GM19099 (cell line): ENCODE results near the gene NINL.

Experiments
- POLR2A ChIP-seq: IDR thresholded peaks from 3 replicates; pipeline ENCODE4 v1.6.1; 2011; ENCODE audit warnings: low read depth; ENCODE audit not compliant: insufficient read length; ENCODE audit errors: extremely low read depth

Gene NINL

DNA sequence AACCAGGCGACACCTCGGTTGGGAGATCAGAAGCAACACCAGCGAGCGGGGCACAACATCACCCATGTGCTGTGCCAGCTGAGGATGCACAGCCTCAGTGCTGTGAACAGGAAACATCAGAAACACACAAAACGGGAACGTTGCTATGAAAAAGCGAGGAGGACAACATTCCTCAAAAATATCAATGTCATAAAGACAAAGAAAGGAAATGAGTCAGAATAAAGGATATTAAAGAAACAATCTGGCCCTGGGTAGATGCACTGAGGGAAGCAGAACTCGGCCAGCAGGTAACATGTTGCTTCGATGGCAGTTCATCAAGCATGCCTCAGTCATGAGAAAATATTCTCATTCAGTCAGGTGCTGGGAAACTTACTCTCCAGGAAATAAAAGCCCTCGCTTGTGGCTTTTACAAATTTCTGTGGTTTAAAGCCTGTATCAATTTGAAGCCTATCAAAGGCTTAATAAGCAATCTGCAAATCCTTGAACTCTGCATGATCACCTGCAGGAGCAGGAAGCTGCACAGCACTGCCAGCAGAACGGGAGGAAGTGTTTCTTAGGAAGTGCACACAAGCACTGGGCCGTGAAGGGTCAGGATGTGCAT is 100.3 kb downstream of the NINL start:
- TF ChIP-seq POLR2A = no peak

GRCh38 chr20:25484224-25484846 is 101.0 kb downstream of the NINL start:
- TF ChIP-seq POLR2A = no peak

GRCh38 chr20:25483431-25484132 is 101.7 kb downstream of the NINL start:
- TF ChIP-seq POLR2A = no peak

DNA sequence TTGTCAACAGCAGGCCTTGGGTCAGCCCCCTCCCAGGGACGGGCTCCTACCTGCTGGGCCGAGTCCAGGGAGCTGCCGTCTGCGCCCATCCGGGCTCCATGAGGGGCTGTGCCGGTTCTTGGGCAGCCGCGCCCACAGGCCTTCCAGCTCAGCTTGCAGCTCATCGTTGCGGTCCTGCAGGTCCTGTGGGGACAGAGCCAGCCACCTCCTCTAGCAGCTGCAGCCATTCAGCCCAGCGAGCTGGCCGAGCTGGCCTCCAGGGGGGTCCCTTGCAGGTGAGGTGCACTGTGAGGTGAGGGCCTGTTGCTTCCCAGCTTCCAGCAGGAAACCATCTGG is 103.4 kb downstream of the NINL start:
- TF ChIP-seq POLR2A = no peak

- TF ChIP-seq POLR2A = no peak
Observed at GRCh38 chr20:25481235-25481917, 104.0 kb downstream of the NINL start.

DNA sequence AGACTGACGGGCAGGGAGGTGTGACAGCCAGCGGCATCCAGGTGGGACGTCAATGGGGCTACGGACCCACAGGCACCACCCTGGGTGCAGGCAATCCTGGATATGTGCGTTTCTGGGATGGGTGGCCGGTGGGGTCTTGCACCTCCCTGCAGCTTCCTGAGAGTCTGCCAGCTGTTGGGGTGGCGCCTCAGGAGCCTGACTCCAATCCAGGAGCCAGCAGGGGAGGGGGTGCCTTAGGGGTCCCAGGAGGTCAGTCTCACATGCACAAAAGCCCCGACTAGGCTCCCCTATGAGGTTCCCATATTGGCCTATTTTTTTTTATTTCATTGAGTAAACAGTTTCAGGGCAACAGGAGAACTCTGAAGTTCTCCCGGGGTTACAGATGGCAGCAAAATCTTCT is 104.5 kb downstream of the NINL start:
- no peak for TF ChIP-seq POLR2A

GRCh38 chr20:25480156-25480555 is 105.2 kb downstream of the NINL start:
- no peak for TF ChIP-seq POLR2A

DNA sequence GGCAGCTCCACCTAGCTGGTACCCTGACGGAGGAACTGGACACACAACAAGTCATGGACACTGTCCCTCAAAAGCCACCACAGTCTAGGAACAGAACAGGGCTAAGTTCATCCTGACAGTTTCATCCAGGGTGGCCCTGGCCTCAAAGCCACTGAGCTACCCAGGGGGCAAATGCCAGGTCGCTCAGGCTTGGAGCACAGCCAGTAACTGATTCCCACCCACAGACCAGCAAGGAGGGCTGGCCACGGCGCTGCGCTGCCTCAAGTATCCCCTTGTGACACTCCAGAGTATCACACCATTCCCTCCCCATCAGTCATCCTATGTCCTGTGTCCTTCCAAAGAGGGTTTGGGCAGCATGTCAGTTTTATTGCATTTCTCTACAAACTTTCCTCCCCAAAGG is 105.7 kb downstream of the NINL start:
- TF ChIP-seq POLR2A = no peak

- no peak for TF ChIP-seq POLR2A
Observed at GRCh38 chr20:25478889-25479568, 106.3 kb downstream of the NINL start.

GRCh38 chr20:25477014-25477882 is 108.1 kb downstream of the NINL start:
- TF ChIP-seq POLR2A = no peak

- TF ChIP-seq POLR2A = no peak
Observed at GRCh38 chr20:25476106-25477013, 109.0 kb downstream of the NINL start.

DNA sequence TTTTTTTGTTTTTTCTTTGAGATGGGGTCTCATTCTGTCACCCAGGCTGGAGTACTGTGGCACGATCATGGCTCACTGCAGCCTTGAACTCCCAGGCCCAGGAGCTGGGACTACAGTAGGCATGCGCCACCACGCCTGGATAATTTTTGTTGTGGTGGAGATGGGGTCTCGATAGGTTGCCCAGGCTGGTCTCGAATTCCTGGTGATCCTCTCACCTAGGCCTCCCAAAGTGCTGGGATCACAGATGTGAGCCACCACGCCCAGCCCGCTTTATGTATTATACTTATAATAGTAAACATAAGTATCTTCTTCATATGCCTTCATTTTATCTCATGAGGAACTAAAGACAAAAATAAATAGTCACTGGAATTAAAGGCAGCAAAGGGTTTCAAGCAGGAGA is 114.3 kb downstream of the NINL start:
- TF ChIP-seq POLR2A = no peak

DNA sequence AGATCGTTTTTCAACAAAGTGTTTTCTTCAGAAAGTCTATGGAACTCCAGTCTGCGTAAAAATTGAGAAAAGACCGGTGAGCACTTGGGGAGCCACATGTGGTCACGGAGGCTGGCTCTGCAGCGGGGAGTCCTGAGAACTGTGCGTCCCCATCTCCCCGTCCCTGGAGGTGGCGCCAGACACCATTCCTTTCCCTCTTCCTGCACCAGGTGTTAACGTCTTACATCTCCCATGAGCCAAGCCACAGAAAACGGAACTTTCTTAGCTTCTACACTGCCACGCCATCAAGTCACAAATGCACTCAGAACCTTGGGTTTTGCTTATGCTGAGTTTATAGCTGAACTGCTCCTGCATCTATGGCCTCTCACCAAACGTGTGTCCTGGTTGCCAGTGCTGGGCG is 115.3 kb downstream of the NINL start:
- TF ChIP-seq POLR2A = no peak
